DMS114 treated with DMSO at 0.1 percent for 48 hours (cell line): ENCODE data around the gene PECR.
"Not testable (repeated sequence)": the region's sequence is repeated elsewhere in the genome, so short reads cannot be mapped to it uniquely, and the experiment has no call there.

Experiments
- DNase-seq: peaks from one replicate; lab custom pipeline; 2025; ENCODE audit not compliant: unreplicated experiment; lab: John Stamatoyannopoulos, UW

The PECR gene

GRCh38 chr2:216003876-216004696 is 77.5 kb downstream of the PECR start:
- no peak for DNase-seq

GRCh38 chr2:216002693-216003092 is 78.9 kb downstream of the PECR start:
- DNase-seq, result no peak

- no peak for DNase-seq
Observed at GRCh38 chr2:216002101-216002678, 79.4 kb downstream of the PECR start.

GRCh38 chr2:216001216-216002100 is 80.2 kb downstream of the PECR start:
- no peak for DNase-seq

- no peak for DNase-seq
Observed at GRCh38 chr2:215998636-215999035, 83.0 kb downstream of the PECR start.

GRCh38 chr2:215997219-215997618 is 84.4 kb downstream of the PECR start:
- DNase-seq, result no peak

- no peak for DNase-seq
Observed at GRCh38 chr2:215994911-215995310, 86.7 kb downstream of the PECR start.

GRCh38 chr2:215988556-215989207 is 92.9 kb downstream of the PECR start:
- not testable (repeated sequence) for DNase-seq
